ENCODE results near the gene CD200R1. TPM values are rescaled to one million over a fixed set of nuclear protein-coding genes. Genes with fewer than 3 reads are reported as not detected.
A peak's percentile ranks its signal among the peaks of the same experiment; 100 is the strongest.

CD200R1 gene
- total and polyA plus RNA-seq, 2 donors (not counting 1 experiment from before 2014, with no cell fraction given) = 3.6 to 3.7 TPM

DNA sequence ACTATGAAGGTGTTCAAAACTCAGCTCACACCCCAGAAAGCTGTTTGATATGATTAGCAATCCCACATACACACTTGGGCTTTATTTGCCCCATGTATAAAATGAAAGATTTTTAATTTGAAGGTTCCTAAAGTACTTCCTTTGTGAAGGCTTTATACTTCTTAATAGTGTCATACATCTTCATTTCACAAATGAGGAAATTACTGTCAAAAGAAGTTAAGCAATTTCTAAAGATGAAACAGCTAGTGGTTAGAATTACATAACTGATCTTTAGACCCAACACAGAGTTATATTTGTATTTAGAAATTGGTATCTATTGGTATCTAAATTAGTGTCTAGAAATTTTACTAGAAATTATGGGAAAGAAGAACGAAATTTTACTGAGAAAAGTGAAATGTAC lies 7.1 kb downstream of the CD200R1 start:
- H3K9me3 Mint-ChIP-seq (ENCODE audit: insufficient read depth) = peaks cover 11% of the 10 kb centered on the region
- no peak overlapping the region for H3K9ac ChIP-seq (ENCODE audit: low read length)
- POLR2A ChIA-PET = no interaction called here
- no CpG with 5 or more reads among the region's 1 CpG for WGBS (ENCODE audit: insufficient coverage)
- DNase-seq (no peak), ATAC-seq (ENCODE audit: low read depth) (no peak)
- H3K27me3 Mint-ChIP-seq = no peaks in the 10 kb centered on the region
- no peaks in the 10 kb centered on the region for H4K20me1 ChIP-seq (ENCODE audit: control insufficient read depth, insufficient read depth, low read length, poor library complexity, severe bottlenecking)
- CTCF ChIA-PET = interaction anchor here (2.4 to 3.7 kb wide), 2 partner anchors 11 to 233 kb away, joined by 11 to 22 read pairs; no protein-coding TSS in a partner anchor
- H3K27me3 ChIP-seq (replicated peaks in 1 of 4; ENCODE audit: control extremely low read depth in 1 of 4, control insufficient read depth in 3 of 4, insufficient read depth in 4 of 4, low read length in 3 of 4) = no peaks in the 10 kb centered on the region
- H3K27ac Mint-ChIP-seq = peak overlapping the region; percentile 33
- no peak overlapping the region for H3K4me3 ChIP-seq (ENCODE audit: control extremely low read depth in 1 of 5, extremely low read depth in 1 of 5, insufficient read depth in 1 of 5, low read depth in 2 of 5, low read length in 4 of 5)
- peaks cover 4% of the 10 kb centered on the region for H3K79me2 ChIP-seq (ENCODE audit: control insufficient read depth, insufficient read depth, low read length)
- peaks cover 51% of the 10 kb centered on the region for H3K4me1 Mint-ChIP-seq
- no peaks in the 10 kb centered on the region for H3K36me3 ChIP-seq (replicated peaks in 1 of 2; ENCODE audit: control extremely low read depth in 1 of 2, control insufficient read depth in 1 of 2, extremely low read depth in 1 of 2, insufficient read depth in 2 of 2, low read length in 1 of 2)
- H3K4me2 ChIP-seq (replicated peaks; ENCODE audit: low read depth, low read length, poor library complexity, severe bottlenecking) = no peak overlapping the region
- no peak overlapping the region for H2AFZ ChIP-seq (ENCODE audit: insufficient read depth, low read depth, low read length, poor library complexity, severe bottlenecking)
- H3K4me1 ChIP-seq (ENCODE audit: control insufficient read depth in 2 of 2, insufficient read depth in 2 of 2, low read length in 2 of 2) = peaks cover 17 to 22% of the 10 kb centered on the region in 2 donors
- TF ChIP-seq, protein P1, sequence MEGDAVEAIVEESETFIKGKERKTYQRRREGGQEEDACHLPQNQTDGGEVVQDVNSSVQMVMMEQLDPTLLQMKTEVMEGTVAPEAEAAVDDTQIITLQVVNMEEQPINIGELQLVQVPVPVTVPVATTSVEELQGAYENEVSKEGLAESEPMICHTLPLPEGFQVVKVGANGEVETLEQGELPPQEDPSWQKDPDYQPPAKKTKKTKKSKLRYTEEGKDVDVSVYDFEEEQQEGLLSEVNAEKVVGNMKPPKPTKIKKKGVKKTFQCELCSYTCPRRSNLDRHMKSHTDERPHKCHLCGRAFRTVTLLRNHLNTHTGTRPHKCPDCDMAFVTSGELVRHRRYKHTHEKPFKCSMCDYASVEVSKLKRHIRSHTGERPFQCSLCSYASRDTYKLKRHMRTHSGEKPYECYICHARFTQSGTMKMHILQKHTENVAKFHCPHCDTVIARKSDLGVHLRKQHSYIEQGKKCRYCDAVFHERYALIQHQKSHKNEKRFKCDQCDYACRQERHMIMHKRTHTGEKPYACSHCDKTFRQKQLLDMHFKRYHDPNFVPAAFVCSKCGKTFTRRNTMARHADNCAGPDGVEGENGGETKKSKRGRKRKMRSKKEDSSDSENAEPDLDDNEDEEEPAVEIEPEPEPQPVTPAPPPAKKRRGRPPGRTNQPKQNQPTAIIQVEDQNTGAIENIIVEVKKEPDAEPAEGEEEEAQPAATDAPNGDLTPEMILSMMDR (IDR thresholded peaks at IDR 0.05) = no peak
- TF ChIP-seq EZH2 (IDR thresholded peaks at IDR 0.05; ENCODE audit: borderline replicate concordance, insufficient read depth, low read depth, low read length, poor library complexity, severe bottlenecking) = no peak
- peaks cover 1 to 13% (median 9%) of the 10 kb centered on the region in 3 donors for H3K9me3 ChIP-seq (ENCODE audit: control extremely low read depth in 1 of 3, control insufficient read depth in 2 of 3, insufficient read depth in 1 of 3, low read length in 2 of 3)
- no peak overlapping the region for H3K4me3 Mint-ChIP-seq
- intact Hi-C loops (cut with micrococcal nuclease) = no loop called here
- no peak overlapping the region for H3K27ac ChIP-seq (ENCODE audit: low read length in 2 of 2)

DNA sequence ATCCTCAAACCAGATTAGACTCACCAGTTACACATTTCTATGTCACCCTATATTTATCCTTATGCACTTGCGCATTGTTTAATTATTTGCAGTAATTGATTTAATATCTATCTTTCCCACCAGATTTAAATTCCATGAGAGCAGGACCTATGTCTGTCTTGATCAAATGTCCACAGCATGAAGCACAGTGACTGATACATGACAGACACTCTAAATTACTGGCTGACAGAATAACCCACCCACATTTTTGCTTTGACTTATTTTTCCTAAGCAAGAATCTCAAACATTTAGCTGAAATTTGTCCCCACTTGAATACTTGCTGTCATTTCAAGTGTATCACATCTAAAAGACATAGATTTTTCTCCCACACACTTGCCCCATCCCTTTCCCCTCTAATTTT lies 7.5 kb downstream of the CD200R1 start:
- CTCF ChIA-PET = interaction anchor here (0.9 to 3.7 kb wide), 3 partner anchors 12 to 233 kb away, joined by 3 to 22 read pairs (median 11); no protein-coding TSS in a partner anchor
- intact Hi-C loops (cut with micrococcal nuclease) = no loop called here
- H3K27ac Mint-ChIP-seq = peak overlapping the region; percentile 33

More for the DNA sequence above, 7.5 kb downstream of the CD200R1 start:
- no peak overlapping the region for H3K4me2 ChIP-seq (replicated peaks; ENCODE audit: low read depth, low read length, poor library complexity, severe bottlenecking)
- peaks cover 11% of the 10 kb centered on the region for H3K9me3 Mint-ChIP-seq (ENCODE audit: insufficient read depth)
- H3K4me3 Mint-ChIP-seq = no peak overlapping the region
- no peak for TF ChIP-seq EZH2 (IDR thresholded peaks at IDR 0.05; ENCODE audit: borderline replicate concordance, insufficient read depth, low read depth, low read length, poor library complexity, severe bottlenecking)
- H3K9ac ChIP-seq (ENCODE audit: low read length) = no peak overlapping the region
- peaks cover 51% of the 10 kb centered on the region for H3K4me1 Mint-ChIP-seq
- H3K4me1 ChIP-seq (ENCODE audit: control insufficient read depth in 2 of 2, insufficient read depth in 2 of 2, low read length in 2 of 2) = peaks cover 17 to 22% of the 10 kb centered on the region in 2 donors
- no peak for DNase-seq
- no peak overlapping the region for H3K27ac ChIP-seq (ENCODE audit: low read length in 2 of 2)
- H2AFZ ChIP-seq (ENCODE audit: insufficient read depth, low read depth, low read length, poor library complexity, severe bottlenecking) = no peak overlapping the region
- H3K27me3 ChIP-seq (replicated peaks in 1 of 4; ENCODE audit: control extremely low read depth in 1 of 4, control insufficient read depth in 3 of 4, insufficient read depth in 4 of 4, low read length in 3 of 4) = no peaks in the 10 kb centered on the region
- POLR2A ChIA-PET = no interaction called here
- WGBS (ENCODE audit: insufficient coverage) = no CpG with 5 or more reads among the region's 1 CpG
- H3K9me3 ChIP-seq (ENCODE audit: control extremely low read depth in 1 of 3, control insufficient read depth in 2 of 3, insufficient read depth in 1 of 3, low read length in 2 of 3) = peaks cover 1 to 15% (median 9%) of the 10 kb centered on the region in 3 donors
- ATAC-seq (ENCODE audit: low read depth) = no peak
- H3K27me3 Mint-ChIP-seq = no peaks in the 10 kb centered on the region
- peaks cover 4% of the 10 kb centered on the region for H3K79me2 ChIP-seq (ENCODE audit: control insufficient read depth, insufficient read depth, low read length)
- H3K36me3 ChIP-seq (replicated peaks in 1 of 2; ENCODE audit: control extremely low read depth in 1 of 2, control insufficient read depth in 1 of 2, extremely low read depth in 1 of 2, insufficient read depth in 2 of 2, low read length in 1 of 2) = no peaks in the 10 kb centered on the region
- H3K4me3 ChIP-seq (ENCODE audit: control extremely low read depth in 1 of 5, extremely low read depth in 1 of 5, insufficient read depth in 1 of 5, low read depth in 2 of 5, low read length in 4 of 5) = no peak overlapping the region
- H4K20me1 ChIP-seq (ENCODE audit: control insufficient read depth, insufficient read depth, low read length, poor library complexity, severe bottlenecking) = no peaks in the 10 kb centered on the region
